Stimulated activated CD4-positive, alpha-beta T cell treated with anti-CD3 and anti-CD28 coated beads, TNF-alpha, amount 100 ng/mL, for 48 hours (primary cell): ENCODE results near the gene GNAI1.

ENCODE experiments used
- DNase-seq, 3 donors: peaks; one replicate each; pipeline ENCODE4 v3.0.0-alpha.2; 2020; ENCODE audit warnings: low read depth in 3 of 3

The GNAI1 gene

GRCh38 chr7:80210400-80210799, 75.8 kb downstream of the GNAI1 start:
- no peak for DNase-seq

GRCh38 chr7:80213814-80214213, 79.2 kb downstream of the GNAI1 start:
- no peak for DNase-seq

- no peak for DNase-seq
Measured at GRCh38 chr7:80215734-80216133, 81.1 kb downstream of the GNAI1 start.

GRCh38 chr7:80216996-80217842, 82.6 kb downstream of the GNAI1 start:
- no peak for DNase-seq

- DNase-seq: no peak
Measured at GRCh38 chr7:80218723-80219122, 84.1 kb downstream of the GNAI1 start.

GRCh38 chr7:80220022-80220634, 85.5 kb downstream of the GNAI1 start:
- DNase-seq: no peak

DNA sequence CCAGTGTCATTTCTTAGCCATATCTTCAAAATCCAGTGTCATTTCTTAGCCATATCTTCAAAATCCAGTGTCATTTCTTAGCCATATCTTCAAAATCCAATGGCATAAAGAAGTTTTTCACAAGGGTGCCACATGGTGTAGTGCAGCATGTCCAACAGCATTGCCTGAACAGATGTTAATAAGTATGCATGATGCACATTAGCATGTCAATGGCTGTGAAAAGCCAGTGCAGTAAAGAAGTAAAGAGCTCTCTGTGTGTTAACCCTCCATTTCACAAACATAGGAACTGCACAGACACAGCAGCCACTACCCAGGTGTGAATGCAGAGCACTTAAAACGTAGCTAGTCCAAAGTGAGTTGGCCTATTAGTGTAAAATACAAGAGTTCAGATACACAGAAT, 89.8 kb downstream of the GNAI1 start:
- no peak for DNase-seq

DNA sequence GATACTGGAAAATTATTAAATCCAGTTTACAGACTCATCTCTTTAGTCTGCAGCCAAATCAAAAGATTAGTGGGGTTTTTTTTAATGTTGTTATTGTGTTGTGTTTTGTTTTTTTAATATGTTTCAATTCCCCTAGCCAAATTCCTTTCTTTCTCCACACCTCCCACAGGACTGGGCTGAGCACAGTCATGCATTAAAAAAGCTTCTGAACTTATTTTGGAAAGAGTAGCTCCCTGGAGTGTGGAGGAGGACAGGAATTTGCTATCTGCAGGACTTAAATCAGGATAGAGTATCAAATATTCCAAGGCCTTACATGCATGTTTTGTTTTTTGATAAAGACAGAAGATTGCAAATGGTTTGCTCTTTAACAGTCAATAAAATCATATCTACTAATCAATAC, 90.7 kb downstream of the GNAI1 start:
- DNase-seq: no peak

DNA sequence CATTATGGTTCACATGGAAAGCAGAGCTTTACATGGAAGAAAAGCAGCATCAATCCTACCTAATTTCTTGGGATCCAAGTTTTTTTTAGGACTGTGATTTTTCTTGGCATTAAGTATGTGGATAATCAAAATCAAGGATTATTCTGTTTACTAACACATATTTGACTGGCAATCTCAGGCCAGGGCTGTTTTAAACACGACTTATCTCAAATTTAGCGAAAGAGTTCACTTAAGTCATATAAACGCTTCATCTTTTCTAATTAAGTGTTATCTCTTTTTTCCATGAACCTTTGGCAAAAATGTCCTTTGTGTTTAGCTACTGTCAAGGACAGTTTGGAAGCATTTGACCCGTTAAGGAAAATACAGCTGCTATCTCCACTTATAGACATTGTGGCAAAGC, 92.0 kb downstream of the GNAI1 start:
- DNase-seq: no peak

DNA sequence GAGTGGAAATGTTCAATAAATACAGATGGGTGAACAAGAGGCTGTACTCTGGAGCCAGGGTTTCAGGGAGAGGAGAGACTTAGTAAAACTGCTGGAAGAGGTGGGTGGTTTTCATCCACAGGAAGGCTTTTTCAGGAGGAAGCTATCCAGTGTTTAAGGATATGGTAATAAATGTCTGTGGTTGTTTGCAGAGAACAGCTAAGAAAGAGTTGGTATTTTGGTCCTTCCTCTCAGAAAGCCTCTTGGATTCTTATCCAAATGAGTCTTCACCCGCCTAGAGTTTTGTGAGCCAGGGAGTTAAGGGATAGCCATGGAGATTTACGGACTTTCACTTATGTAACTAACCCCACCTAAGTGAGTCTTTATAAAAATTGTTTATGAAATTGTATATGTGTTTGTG, 95.7 kb downstream of the GNAI1 start:
- DNase-seq: no peak

- no peak for DNase-seq
Measured at GRCh38 chr7:80231707-80232106, 97.1 kb downstream of the GNAI1 start.

GRCh38 chr7:80232979-80233724, 98.5 kb downstream of the GNAI1 start:
- DNase-seq: no peak

- DNase-seq: no peak
Measured at GRCh38 chr7:80235334-80235733, 100.7 kb downstream of the GNAI1 start.

DNA sequence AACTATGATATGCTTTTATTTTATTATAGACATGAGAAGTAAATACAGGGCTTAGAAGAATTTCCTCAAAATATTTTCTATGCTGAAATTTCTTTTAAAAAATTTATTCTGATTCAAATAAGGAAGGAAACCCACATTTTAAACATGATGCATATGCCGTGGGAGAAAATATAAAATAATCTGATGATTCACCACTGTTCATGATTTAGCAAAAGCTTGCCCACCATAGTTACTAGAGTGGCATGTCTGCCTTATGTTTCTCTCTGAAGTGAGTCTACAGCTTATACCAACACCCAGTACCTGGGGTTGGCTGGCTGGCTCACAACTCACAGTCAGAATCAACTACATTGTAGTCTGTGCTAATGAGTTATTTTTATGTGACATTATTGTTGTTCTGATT, 102.0 kb downstream of the GNAI1 start:
- no peak for DNase-seq

DNA sequence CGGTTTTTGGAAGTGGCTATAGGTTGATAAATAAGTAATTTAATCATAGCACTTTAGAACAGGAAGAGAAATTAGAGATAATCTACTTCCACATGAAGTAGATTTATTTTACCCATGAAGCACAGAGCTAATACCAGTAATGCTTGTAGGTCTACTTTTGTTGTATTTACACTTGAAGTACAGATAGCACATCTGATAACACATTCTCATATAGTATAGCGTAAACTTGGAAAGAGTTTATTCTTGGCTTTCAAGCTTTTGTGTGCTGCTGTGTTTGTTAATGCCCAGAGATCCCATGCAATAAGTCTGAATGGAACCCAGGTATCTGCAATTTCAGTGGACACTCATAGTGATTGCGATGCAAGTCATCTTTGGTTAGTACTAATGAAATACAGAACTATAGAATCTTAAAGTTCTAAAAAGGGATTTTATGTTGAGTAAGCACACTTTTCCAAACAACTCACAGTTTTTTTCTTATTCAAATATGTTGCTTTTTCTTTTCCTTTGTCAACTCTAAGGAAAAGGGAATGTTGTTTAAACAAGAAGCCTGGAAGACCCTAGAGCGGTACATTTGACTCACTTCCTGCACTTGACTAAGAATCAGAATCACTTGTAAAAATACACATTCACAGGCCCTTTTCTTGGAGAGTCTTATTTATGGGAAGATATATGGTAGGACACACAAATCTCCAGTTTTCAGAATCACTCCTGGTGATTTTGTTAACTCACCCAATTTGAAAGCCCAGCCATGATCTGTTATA, 105.8 kb downstream of the GNAI1 start:
- DNase-seq: no peak

DNA sequence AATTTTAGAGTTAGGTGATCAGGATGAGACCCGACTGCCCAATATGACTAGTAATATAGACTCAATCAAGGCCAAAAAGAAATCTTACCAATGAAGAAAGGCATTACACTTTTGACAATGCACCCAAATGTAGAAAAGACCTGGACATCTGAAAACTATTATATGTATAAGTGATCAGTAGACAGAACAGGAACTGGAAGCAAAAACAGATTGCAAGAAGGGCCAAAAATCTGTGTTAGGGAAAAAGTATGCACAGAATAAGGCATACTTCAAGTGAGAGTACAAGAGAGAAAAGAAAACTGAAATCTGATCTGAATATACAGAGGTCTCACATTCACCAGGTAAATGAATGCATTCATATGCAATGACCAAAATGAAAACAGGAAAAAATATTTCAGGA, 107.0 kb downstream of the GNAI1 start:
- DNase-seq: no peak

GRCh38 chr7:80243425-80243824, 108.8 kb downstream of the GNAI1 start:
- DNase-seq: no peak

- DNase-seq: no peak
Measured at GRCh38 chr7:80244206-80244916, 109.7 kb downstream of the GNAI1 start.

- no peak for DNase-seq
Measured at GRCh38 chr7:80247144-80247543, 112.5 kb downstream of the GNAI1 start.

- DNase-seq: no peak
Measured at GRCh38 chr7:80247891-80248290, 113.3 kb downstream of the GNAI1 start.

DNA sequence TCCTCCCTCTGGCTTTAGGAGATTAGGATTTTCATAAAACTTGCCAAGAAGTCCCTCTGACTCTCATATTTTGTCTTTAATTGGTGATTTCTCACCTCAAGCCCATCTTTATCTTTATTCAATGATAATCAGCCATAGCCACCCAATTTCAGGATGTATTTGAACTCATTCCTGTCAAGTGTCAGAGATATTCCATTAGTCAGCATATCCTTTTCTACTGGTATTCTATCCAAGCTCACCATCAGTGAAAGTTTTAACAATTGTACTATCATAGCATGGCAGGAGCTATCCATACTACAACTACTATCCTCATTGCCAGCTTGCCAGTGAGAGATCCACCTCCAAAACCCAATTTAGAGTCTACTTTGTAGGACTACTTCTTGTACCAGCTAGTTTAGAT, 114.6 kb downstream of the GNAI1 start:
- no peak for DNase-seq
